HG02943 (cell line): ENCODE data around the gene ERI3.

ENCODE experiments used
- ATAC-seq: cut with Tn5 transposase; IDR thresholded peaks from one replicate; pipeline ENCODE4 v1.9.1; 2021; ENCODE audit warnings: mild to moderate bottlenecking, low read depth, moderate library complexity; ENCODE audit not compliant: unreplicated experiment

The ERI3 gene

GRCh38 chr1:44318097-44319088, 36.7 kb downstream of the ERI3 start:
- no peak for ATAC-seq

GRCh38 chr1:44316231-44316759, 38.8 kb downstream of the ERI3 start:
- ATAC-seq, result no peak

GRCh38 chr1:44315521-44315920, 39.5 kb downstream of the ERI3 start:
- ATAC-seq, result no peak

- no peak for ATAC-seq
These were observed 40.6 kb downstream of the ERI3 start for GRCh38 chr1:44314452-44314851.

GRCh38 chr1:44313265-44313918, 41.7 kb downstream of the ERI3 start:
- ATAC-seq, result no peak

GRCh38 chr1:44312399-44313196, 42.5 kb downstream of the ERI3 start:
- no peak for ATAC-seq

- ATAC-seq, result no peak
These were observed 45.1 kb downstream of the ERI3 start for GRCh38 chr1:44310006-44310405.

- ATAC-seq, result no peak
These were observed 49.1 kb downstream of the ERI3 start for GRCh38 chr1:44305962-44306422.

- ATAC-seq, result no peak
These were observed 51.5 kb downstream of the ERI3 start for GRCh38 chr1:44303532-44303931.

- ATAC-seq, result no peak
These were observed 52.5 kb downstream of the ERI3 start for GRCh38 chr1:44302541-44302940.

- no peak for ATAC-seq
These were observed 53.6 kb downstream of the ERI3 start for GRCh38 chr1:44301442-44301841.

GRCh38 chr1:44300852-44301251, 54.2 kb downstream of the ERI3 start:
- no peak for ATAC-seq

GRCh38 chr1:44297695-44298400, 57.2 kb downstream of the ERI3 start:
- ATAC-seq, result no peak

GRCh38 chr1:44296806-44297205, 58.3 kb downstream of the ERI3 start:
- no peak for ATAC-seq

- no peak for ATAC-seq
These were observed 59.0 kb downstream of the ERI3 start for GRCh38 chr1:44296086-44296485.

- ATAC-seq, result no peak
These were observed 60.5 kb downstream of the ERI3 start for GRCh38 chr1:44294588-44295007.

- ATAC-seq, result no peak
These were observed 61.2 kb downstream of the ERI3 start for GRCh38 chr1:44293761-44294315.

GRCh38 chr1:44292651-44293050, 62.4 kb downstream of the ERI3 start:
- no peak for ATAC-seq

GRCh38 chr1:44290250-44291094, 64.6 kb downstream of the ERI3 start:
- no peak for ATAC-seq
